Vagina (tissue), 2 donors: ENCODE data around the gene KLHL3.

Experiments used
- POLR2A ChIP-seq, 2 donors: fragments of 450-650 bp; IDR thresholded peaks; one replicate each; pipeline ENCODE4 v1.6.1; 2017; ENCODE audit warnings: antibody characterized with exemption in 2 of 2, mild to moderate bottlenecking in 2 of 2, moderate library complexity in 2 of 2
- POLR2AphosphoS5 ChIP-seq, 2 donors: sonication (generic); formaldehyde crosslinking; IDR thresholded peaks; one replicate each; pipeline ENCODE4 v1.9.0; 2017; ENCODE audit warnings: antibody characterized with exemption in 2 of 2, mild to moderate bottlenecking in 2 of 2, low read depth in 1 of 2; ENCODE audit not compliant: insufficient read depth in 1 of 2
- TF ChIP-seq, protein P1 (sequence below), 3 experiments: fragments of 450-650 bp in 2 of 3; fragments of 200-600 bp in 1 of 3; sonication (generic) in 1 of 3; IDR thresholded peaks; one replicate each; pipeline ENCODE4 v1.5.1; 2017 to 2019; ENCODE audit warnings: antibody characterized with exemption in 3 of 3, mild to moderate bottlenecking in 2 of 3, moderate library complexity in 2 of 3

DNA sequence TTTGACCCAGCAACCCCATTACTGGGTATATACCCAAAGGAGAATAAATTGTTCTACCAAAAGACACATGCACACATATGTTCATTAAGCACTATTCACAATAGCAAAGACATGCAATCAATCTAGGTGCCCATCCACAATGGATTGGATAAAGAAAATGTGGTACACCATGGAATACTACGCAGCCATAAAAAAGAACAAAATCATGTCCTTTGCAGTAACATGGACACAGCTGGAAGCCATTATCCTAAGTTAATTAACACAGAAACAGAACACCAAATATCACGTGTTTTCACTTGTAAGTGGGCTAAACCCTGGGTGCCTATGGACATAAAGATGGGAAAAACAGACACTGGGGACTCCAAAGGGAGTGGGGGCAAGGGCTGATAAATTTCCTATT lies 46.6 kb downstream of the KLHL3 start:
- TF ChIP-seq, protein P1, sequence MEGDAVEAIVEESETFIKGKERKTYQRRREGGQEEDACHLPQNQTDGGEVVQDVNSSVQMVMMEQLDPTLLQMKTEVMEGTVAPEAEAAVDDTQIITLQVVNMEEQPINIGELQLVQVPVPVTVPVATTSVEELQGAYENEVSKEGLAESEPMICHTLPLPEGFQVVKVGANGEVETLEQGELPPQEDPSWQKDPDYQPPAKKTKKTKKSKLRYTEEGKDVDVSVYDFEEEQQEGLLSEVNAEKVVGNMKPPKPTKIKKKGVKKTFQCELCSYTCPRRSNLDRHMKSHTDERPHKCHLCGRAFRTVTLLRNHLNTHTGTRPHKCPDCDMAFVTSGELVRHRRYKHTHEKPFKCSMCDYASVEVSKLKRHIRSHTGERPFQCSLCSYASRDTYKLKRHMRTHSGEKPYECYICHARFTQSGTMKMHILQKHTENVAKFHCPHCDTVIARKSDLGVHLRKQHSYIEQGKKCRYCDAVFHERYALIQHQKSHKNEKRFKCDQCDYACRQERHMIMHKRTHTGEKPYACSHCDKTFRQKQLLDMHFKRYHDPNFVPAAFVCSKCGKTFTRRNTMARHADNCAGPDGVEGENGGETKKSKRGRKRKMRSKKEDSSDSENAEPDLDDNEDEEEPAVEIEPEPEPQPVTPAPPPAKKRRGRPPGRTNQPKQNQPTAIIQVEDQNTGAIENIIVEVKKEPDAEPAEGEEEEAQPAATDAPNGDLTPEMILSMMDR (IDR thresholded peaks at IDR 0.05), result no peak
- TF ChIP-seq POLR2AphosphoS5 (IDR thresholded peaks at IDR 0.05; ENCODE audit: insufficient read depth in 1 of 2, low read depth in 1 of 2), result no peak
- TF ChIP-seq POLR2A (IDR thresholded peaks at IDR 0.05), result no peak
